ENCODE measurements around the gene CCNQ.

The CCNQ gene

GRCh38 chrX:153578200-153578835 is 20.6 kb downstream of the CCNQ start:
- DNase-seq: no peak
- no peaks in the 10 kb centered on the region for H3K36me3 ChIP-seq (replicated peaks)
- no peak overlapping the region for H3K4me3 ChIP-seq (ENCODE audit: low read depth, low read length)
- in situ Hi-C loops (cut with HindIII; ENCODE audit: low pct_ligation_motif_present, low sequenced_read_pairs): no loop called here
- H3K27me3 ChIP-seq (replicated peaks): no peaks in the 10 kb centered on the region
- H3K27ac ChIP-seq: no peak overlapping the region
- TF ChIP-seq, protein P1, sequence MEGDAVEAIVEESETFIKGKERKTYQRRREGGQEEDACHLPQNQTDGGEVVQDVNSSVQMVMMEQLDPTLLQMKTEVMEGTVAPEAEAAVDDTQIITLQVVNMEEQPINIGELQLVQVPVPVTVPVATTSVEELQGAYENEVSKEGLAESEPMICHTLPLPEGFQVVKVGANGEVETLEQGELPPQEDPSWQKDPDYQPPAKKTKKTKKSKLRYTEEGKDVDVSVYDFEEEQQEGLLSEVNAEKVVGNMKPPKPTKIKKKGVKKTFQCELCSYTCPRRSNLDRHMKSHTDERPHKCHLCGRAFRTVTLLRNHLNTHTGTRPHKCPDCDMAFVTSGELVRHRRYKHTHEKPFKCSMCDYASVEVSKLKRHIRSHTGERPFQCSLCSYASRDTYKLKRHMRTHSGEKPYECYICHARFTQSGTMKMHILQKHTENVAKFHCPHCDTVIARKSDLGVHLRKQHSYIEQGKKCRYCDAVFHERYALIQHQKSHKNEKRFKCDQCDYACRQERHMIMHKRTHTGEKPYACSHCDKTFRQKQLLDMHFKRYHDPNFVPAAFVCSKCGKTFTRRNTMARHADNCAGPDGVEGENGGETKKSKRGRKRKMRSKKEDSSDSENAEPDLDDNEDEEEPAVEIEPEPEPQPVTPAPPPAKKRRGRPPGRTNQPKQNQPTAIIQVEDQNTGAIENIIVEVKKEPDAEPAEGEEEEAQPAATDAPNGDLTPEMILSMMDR (IDR thresholded peaks at IDR 0.05; ENCODE audit: low read depth, low read length, missing control alignments): peak; percentile 18

GRCh38 chrX:153576961-153577360 is 22.0 kb downstream of the CCNQ start:
- H3K4me3 ChIP-seq (ENCODE audit: low read depth, low read length): no peak overlapping the region
- no peak overlapping the region for H3K27ac ChIP-seq
- no peaks in the 10 kb centered on the region for H3K36me3 ChIP-seq (replicated peaks)
- no peaks in the 10 kb centered on the region for H3K27me3 ChIP-seq (replicated peaks)
- in situ Hi-C loops (cut with HindIII; ENCODE audit: low pct_ligation_motif_present, low sequenced_read_pairs): no loop called here
- DNase-seq: no peak
- TF ChIP-seq, protein P1 (IDR thresholded peaks at IDR 0.05; ENCODE audit: low read depth, low read length, missing control alignments): no peak

- in situ Hi-C loops (cut with HindIII; ENCODE audit: low pct_ligation_motif_present, low sequenced_read_pairs): no loop called here
- Histone ChIP-seq H3K4me3 (ENCODE audit: low read depth, low read length) (no peak overlapping the region), H3K27me3 (replicated peaks) (no peaks in the 10 kb centered on the region), H3K27ac (no peak overlapping the region), H3K36me3 (replicated peaks) (no peaks in the 10 kb centered on the region)
- TF ChIP-seq, protein P1 (IDR thresholded peaks at IDR 0.05; ENCODE audit: low read depth, low read length, missing control alignments): no peak
- no peak for DNase-seq
Measured at GRCh38 chrX:153576239-153576870, 22.6 kb downstream of the CCNQ start.

- Histone ChIP-seq H3K4me3 (ENCODE audit: low read depth, low read length) (no peak overlapping the region), H3K36me3 (replicated peaks) (no peaks in the 10 kb centered on the region), H3K27ac (no peak overlapping the region), H3K27me3 (replicated peaks) (no peaks in the 10 kb centered on the region)
- TF ChIP-seq, protein P1 (IDR thresholded peaks at IDR 0.05; ENCODE audit: low read depth, low read length, missing control alignments): no peak
- in situ Hi-C loops (cut with HindIII; ENCODE audit: low pct_ligation_motif_present, low sequenced_read_pairs): no loop called here
- no peak for DNase-seq
Measured at GRCh38 chrX:153573984-153574383, 25.0 kb downstream of the CCNQ start.

GRCh38 chrX:153572601-153573000 is 26.3 kb downstream of the CCNQ start:
- TF ChIP-seq, protein P1 (IDR thresholded peaks at IDR 0.05; ENCODE audit: low read depth, low read length, missing control alignments): no peak
- no peaks in the 10 kb centered on the region for H3K27me3 ChIP-seq (replicated peaks)
- no peak overlapping the region for H3K27ac ChIP-seq
- H3K4me3 ChIP-seq (ENCODE audit: low read depth, low read length): no peak overlapping the region
- DNase-seq: no peak
- no peaks in the 10 kb centered on the region for H3K36me3 ChIP-seq (replicated peaks)
- in situ Hi-C loops (cut with HindIII; ENCODE audit: low pct_ligation_motif_present, low sequenced_read_pairs): no loop called here

- in situ Hi-C loops (cut with HindIII; ENCODE audit: low pct_ligation_motif_present, low sequenced_read_pairs): no loop called here
- no peak for DNase-seq
Measured at GRCh38 chrX:153571534-153571908, 27.4 kb downstream of the CCNQ start.

More at GRCh38 chrX:153571534-153571908, 27.4 kb downstream of the CCNQ start:
- no peaks in the 10 kb centered on the region for H3K36me3 ChIP-seq (replicated peaks)
- H3K27me3 ChIP-seq (replicated peaks): no peaks in the 10 kb centered on the region
- H3K27ac ChIP-seq: no peak overlapping the region
- TF ChIP-seq, protein P1 (IDR thresholded peaks at IDR 0.05; ENCODE audit: low read depth, low read length, missing control alignments): no peak
- no peak overlapping the region for H3K4me3 ChIP-seq (ENCODE audit: low read depth, low read length)
